ENCODE data around the gene SAFB. TPM values are rescaled to one million over a fixed set of nuclear protein-coding genes. Genes with fewer than 3 reads are reported as not detected.

SAFB gene
- total and polyA plus RNA-seq, 7 donors, result 51.3 to 88.9 (median 62.1) TPM

DNA sequence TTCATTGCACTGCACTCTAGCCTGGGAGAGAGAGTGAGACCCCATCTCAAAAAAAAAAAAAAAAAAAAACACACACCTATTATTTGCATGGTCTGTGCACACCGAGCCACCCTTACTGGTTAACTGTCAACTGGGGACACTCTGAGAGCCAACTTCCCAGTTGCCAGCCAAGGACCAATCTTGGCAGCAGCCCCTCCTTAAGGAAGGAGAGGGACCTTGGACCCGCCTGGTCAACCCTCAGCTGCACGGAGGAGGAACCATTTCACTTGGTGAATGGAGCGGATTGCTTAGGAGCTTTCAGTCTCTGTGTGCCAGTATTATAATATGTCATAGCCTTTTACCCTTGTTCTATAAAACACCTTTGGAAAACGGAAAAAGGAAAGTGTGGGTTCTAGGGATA lies 32.5 kb downstream of the SAFB start:
- no peak overlapping the region for H3K27ac ChIP-seq
- 70 to 84% (median 70%) methylated on average over 5 of the region's 5 CpGs for WGBS, 3 donors
- H3K27me3 ChIP-seq (ENCODE audit: insufficient read depth in 3 of 3, low read length in 2 of 3), result no peaks in the 10 kb centered on the region
- peaks cover 10 to 100% of the 10 kb centered on the region in 2 donors for H3K36me3 ChIP-seq (ENCODE audit: insufficient read depth in 1 of 2, low read depth in 1 of 2)
- no peaks in the 10 kb centered on the region for H3K4me1 ChIP-seq
- intact Hi-C loops (cut with DNase I), result loop anchor here in 1 of 2 donors (5.0 kb wide), 1 partner anchor 43 kb away; no protein-coding TSS in a partner anchor
- DNase-seq (no peak), ATAC-seq (peak in 1 of 4 donors; percentile 34)
- no peak overlapping the region for H3K4me3 ChIP-seq
- H3K9me3 ChIP-seq, result no peaks in the 10 kb centered on the region
- TF ChIP-seq, protein P1, sequence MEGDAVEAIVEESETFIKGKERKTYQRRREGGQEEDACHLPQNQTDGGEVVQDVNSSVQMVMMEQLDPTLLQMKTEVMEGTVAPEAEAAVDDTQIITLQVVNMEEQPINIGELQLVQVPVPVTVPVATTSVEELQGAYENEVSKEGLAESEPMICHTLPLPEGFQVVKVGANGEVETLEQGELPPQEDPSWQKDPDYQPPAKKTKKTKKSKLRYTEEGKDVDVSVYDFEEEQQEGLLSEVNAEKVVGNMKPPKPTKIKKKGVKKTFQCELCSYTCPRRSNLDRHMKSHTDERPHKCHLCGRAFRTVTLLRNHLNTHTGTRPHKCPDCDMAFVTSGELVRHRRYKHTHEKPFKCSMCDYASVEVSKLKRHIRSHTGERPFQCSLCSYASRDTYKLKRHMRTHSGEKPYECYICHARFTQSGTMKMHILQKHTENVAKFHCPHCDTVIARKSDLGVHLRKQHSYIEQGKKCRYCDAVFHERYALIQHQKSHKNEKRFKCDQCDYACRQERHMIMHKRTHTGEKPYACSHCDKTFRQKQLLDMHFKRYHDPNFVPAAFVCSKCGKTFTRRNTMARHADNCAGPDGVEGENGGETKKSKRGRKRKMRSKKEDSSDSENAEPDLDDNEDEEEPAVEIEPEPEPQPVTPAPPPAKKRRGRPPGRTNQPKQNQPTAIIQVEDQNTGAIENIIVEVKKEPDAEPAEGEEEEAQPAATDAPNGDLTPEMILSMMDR (IDR thresholded peaks at IDR 0.05), result no peak

DNA sequence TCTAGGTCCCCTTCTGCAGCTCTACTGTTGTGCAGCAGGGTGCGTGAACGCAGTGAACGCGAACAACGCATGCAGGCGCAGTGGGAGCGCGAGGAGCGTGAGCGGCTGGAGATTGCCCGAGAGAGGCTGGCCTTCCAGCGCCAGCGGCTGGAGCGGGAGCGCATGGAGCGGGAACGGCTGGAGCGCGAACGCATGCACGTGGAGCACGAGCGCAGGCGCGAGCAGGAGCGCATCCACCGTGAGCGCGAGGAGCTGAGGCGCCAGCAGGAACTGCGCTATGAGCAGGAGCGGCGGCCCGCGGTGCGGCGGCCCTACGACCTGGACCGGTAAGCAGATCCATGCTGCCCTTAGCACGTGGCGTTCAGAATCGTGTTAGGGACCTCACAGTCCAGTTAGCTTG lies 38.6 kb downstream of the SAFB start:
- no peak for ATAC-seq
- Histone ChIP-seq H3K27me3 (ENCODE audit: insufficient read depth in 3 of 3, low read length in 2 of 3) (no peaks in the 10 kb centered on the region), H3K4me1 (peaks cover 10% of the 10 kb centered on the region), H3K4me3 (no peak overlapping the region), H3K9me3 (no peaks in the 10 kb centered on the region), H3K27ac (no peak overlapping the region), H3K36me3 (ENCODE audit: insufficient read depth in 1 of 2, low read depth in 1 of 2) (peaks cover 23 to 100% of the 10 kb centered on the region in 2 donors)
- 97 to 98% (median 97%) methylated on average over 41 to 42 of the region's 42 CpGs for WGBS, 3 donors
- no peak for DNase-seq
- TF ChIP-seq, protein P1 (IDR thresholded peaks at IDR 0.05), result no peak
- intact Hi-C loops (cut with DNase I), result loop anchor here in 1 of 2 donors (5.0 kb wide), 1 partner anchor 34 kb away; no protein-coding TSS in a partner anchor

DNA sequence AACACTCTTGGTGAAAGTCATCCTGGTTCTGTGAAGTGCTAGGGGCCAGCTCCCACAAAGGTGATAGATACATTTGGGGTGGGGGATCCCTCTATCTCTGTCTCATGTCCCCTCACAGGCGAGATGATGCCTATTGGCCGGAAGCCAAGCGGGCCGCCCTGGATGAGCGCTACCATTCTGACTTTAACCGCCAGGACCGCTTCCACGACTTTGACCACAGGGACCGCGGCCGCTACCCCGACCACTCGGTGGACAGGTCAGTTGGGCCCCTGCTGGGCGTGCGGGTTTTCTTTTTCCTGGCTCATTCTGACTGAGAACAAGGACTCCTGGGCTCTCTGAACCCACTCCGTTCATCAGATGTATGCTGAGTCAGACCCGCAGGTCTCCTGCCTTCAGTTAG lies 41.0 kb downstream of the SAFB start:
- TF ChIP-seq, protein P1 (IDR thresholded peaks at IDR 0.05), result no peak
- Histone ChIP-seq H3K27ac (peak overlapping the region; percentile 82), H3K4me3 (no peak overlapping the region), H3K4me1 (peaks cover 10% of the 10 kb centered on the region), H3K9me3 (no peaks in the 10 kb centered on the region), H3K36me3 (ENCODE audit: insufficient read depth in 1 of 2, low read depth in 1 of 2) (peaks cover 22 to 100% of the 10 kb centered on the region in 2 donors), H3K27me3 (ENCODE audit: insufficient read depth in 3 of 3, low read length in 2 of 3) (no peaks in the 10 kb centered on the region)
- DNase-seq (no peak), ATAC-seq (no peak)
- intact Hi-C loops (cut with DNase I), result loop anchor here in 1 of 2 donors (5.0 kb wide), 1 partner anchor 37 kb away; no protein-coding TSS in a partner anchor
- WGBS, 3 donors, result 93 to 96% (median 94%) methylated on average over 17 of the region's 17 CpGs

DNA sequence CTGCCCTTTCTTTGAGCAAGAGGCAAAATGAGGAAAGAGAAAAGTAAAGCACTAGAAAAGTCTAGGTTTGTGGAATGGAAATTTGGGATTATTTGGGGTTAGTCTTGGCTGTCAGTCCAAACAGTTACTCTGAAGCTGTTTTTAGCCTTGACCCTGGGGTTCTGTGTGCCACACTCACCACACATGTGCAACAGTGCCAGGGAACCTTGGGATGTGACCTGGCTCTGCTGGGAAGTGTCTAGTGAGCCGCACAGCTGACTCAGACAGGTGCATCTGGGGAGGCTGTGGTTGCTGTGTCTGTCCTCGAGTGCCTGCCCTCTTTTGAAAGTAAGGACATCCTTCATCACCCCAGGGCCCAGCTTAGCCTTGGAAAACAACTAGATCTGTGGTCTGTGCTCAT lies 41.6 kb downstream of the SAFB start:
- WGBS, 3 donors, result 28 to 39% (median 28%) methylated on average over 2 of the region's 2 CpGs
- ATAC-seq (peak; percentile 74 to 98 (median 91)), DNase-seq (no peak)
- TF ChIP-seq, protein P1 (IDR thresholded peaks at IDR 0.05), result no peak
- no peaks in the 10 kb centered on the region for H3K9me3 ChIP-seq
- no peaks in the 10 kb centered on the region for H3K27me3 ChIP-seq (ENCODE audit: insufficient read depth in 3 of 3, low read length in 2 of 3)
- peak overlapping the region; percentile 82 for H3K27ac ChIP-seq
- intact Hi-C loops (cut with DNase I), result loop anchor here in 1 of 2 donors (5.0 kb wide), 1 partner anchor 37 kb away; no protein-coding TSS in a partner anchor
- no peak overlapping the region for H3K4me3 ChIP-seq
- peaks cover 23 to 100% of the 10 kb centered on the region in 2 donors for H3K36me3 ChIP-seq (ENCODE audit: insufficient read depth in 1 of 2, low read depth in 1 of 2)
- H3K4me1 ChIP-seq, result peaks cover 10% of the 10 kb centered on the region

Data from psoas muscle (tissue), 8 donors.